ENCODE data around the gene GJA3.

The GJA3 gene

DNA sequence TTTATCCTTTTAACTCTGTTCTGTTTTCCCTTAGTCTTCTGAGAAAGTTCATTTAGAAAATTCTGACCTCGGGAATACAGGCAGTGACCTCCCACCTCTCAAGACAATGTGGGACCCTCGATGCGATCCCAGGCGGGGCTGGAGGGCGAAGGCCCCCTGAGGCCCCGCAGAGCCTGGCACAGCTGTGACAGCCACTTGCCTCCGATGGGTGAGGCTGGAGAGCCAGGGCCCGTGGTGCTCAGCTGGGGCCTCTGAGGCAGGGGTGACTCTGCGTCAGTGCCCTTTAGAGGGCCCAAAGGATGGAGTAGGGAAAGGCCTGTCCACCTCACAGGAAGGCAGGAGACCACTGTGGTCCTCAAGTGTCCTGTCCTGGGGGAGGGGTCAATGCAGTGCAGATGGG, 10.3 kb downstream of the GJA3 start:
- no peak for DNase-seq

DNA sequence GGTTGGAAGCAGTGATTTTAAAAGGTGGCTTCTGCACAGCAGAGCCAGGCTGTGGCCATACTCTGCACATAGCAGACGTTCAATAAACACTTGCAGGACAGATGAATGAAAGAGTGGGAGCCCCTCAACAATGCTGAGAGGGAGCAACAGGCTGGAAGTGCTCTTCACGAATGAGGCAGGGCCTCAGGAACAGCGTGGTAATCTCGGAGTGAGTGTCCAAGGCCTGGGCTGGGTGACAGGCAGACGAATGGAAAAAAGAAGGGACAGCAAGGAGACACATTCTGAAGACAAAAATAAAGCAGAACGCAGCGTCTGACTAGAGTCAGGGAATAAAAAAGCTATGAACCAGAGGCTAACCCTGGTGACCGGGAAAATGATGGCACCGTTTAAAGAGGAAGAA, 11.1 kb downstream of the GJA3 start:
- no peak for DNase-seq

DNA sequence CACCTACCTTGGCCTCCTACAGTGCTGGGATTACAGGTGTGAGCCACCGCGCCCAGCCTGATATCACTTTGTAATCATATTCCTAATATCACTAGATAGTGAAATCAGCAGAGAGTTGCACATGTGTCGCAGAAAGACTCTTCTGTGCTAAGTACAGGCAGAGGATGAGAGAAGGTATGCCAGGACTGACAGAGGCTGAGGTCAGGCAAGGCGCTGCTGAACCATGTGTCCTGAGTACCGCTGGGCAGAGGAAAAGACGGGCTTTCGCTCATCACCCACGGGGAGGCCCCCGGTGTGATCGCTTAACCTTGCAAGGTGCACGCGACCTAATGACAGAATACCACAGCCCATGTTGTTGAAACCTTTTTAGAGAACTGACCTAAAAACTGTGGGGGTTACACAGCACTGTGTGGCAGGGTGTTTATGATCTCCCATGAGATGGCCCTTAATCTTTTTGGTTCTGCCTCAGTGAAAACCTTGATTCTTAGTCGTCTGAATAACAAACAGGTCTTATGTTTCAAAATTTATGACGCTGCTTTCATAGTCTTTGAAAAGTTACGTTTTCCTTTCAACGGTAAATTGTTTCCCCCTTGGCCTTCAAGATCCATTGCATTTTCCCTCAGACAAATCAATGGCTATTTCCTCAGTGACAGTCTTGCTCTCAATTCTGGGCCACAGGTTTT, 12.2 kb downstream of the GJA3 start:
- no peak for DNase-seq

DNA sequence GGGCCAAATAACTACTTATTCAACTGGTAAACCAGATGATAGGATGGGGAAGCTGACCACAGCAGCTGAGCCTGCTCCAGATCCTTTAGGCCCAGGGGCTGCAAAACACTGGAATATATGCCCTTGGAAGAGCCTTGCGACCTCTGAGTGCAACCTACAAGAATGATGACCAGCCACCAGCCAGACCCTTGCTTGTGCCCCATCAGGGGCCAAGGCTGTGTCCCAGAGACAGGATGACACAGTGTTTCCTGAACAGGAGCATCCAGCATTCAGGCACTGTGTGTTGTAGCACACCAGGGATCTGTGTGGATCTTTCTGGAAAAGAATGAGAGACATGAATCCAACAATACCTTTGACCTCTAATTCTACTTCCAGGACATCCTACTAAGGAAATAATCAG, 14.5 kb downstream of the GJA3 start:
- no peak for DNase-seq

DNA sequence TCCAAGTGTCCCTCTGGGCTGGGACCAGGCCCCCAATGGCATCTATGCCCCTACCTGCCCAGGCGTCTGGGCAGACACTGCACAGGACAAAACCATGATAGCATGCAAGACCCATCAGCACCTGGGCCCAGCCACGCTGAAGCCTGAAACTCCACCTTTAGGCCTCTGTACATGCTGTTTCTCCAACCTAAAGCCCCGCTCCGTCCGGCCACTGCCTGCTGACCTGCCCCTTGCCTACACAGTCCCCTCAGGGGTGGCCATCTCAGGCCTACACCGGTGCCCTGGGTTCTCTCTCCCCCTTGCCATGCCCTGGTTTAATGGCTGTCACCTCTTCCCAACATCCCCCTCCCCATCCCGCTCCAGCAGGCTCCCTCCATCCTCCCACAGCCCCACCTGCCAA, 15.3 kb downstream of the GJA3 start:
- DNase-seq = no peak

DNA sequence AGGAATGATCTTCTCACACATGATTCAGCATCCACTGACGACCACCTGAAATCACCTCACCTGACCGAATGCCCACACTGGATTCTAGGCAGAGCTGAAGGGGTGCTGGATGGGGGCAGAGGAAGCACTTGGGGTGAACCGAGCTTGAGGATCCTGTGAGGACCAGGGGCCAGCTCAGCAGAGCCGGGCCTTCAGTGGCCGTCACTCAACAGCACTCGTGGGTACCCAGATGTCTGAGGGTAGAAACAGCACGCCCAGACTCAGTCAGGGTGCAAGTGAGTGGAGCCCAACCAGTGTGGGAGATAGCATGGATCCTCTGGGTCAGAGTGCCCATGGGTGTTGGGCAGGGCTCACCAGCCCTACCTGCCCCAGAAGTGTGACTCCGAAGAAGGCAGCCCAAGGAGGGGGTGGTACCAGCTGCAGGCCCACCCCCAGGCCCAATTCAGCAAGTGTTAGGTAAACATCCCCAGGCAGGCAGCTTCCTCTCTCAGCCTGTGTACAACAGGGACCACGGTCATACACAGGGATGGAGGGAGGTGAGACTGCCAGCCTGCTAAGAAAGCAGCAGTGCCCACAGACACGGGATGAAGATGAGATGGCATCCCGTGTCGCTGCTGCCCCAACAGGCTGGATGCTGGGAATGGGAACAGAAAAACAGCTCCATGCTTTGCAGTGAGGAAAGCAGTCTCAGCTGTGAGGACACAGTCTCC, 16.6 kb downstream of the GJA3 start:
- no peak for DNase-seq

DNA sequence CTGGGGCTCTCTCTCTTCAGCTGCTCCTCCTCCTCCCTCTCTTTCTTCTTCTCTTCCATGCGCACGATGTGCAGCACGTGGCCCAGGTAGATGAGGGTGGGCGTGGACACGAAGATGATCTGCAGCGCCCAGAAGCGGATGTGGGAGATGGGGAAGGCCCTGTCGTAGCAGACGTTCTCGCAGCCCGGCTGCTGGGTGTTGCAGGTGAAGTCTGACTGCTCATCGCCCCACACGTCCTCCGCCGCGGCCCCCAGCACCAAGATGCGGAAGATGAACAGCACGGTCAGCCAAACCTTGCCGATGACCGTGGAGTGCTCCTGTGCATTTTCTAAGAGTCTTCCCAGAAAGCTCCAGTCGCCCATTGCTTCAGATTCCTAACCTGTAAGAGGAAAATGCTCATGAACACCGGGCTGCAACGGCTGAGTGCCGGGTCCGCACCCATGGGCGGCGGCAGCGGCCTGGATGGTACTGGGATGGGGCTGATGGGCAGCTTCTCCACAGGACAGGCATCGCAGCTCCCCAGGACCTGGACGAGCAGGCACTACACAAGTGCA, 17.8 kb downstream of the GJA3 start:
- DNase-seq = no peak

DNA sequence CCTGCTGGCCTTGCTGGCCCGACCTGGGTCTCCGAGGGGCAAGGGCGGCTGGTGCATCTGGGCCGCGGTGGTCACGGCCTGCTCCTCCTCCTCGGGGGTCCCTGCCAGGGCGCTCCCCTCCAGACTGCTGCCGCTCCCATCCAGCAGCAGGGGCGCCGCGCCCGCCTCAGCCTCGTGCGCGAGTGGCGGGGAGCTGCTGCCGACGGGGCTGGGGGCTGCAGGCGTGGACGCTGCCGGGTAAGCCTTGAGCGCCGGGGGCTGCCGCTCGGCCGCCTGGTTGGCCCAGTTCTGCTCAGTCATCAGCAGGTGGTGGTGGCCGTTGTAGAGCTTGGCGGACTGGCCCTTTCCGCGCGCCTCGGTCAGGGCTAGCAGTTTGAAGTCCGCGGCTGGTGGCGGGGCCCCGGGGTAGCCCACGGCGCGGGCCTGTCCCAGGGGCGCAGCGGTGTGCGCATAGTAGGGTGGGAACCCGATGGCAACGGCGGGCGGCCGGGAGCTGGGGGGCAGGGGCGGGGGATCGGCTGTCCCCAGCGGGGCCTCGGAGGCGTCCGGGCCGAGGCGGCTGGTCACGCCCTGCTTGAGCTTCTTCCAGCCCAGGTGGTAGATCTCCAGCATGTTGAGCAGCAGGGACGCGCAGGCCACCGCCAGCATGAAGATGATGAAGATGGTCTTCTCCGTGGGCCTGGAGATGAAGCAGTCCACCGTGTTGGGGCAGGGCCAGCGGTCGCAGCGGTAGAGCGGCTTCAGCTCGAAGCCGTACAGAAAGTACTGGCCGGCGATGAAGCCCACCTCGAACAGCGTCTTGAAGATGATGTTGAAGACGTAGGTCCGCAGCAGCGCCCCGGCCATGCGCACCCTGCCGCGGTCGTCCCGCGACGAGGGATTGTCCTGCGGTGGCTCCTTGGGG, 18.6 kb downstream of the GJA3 start:
- no peak for DNase-seq

DNA sequence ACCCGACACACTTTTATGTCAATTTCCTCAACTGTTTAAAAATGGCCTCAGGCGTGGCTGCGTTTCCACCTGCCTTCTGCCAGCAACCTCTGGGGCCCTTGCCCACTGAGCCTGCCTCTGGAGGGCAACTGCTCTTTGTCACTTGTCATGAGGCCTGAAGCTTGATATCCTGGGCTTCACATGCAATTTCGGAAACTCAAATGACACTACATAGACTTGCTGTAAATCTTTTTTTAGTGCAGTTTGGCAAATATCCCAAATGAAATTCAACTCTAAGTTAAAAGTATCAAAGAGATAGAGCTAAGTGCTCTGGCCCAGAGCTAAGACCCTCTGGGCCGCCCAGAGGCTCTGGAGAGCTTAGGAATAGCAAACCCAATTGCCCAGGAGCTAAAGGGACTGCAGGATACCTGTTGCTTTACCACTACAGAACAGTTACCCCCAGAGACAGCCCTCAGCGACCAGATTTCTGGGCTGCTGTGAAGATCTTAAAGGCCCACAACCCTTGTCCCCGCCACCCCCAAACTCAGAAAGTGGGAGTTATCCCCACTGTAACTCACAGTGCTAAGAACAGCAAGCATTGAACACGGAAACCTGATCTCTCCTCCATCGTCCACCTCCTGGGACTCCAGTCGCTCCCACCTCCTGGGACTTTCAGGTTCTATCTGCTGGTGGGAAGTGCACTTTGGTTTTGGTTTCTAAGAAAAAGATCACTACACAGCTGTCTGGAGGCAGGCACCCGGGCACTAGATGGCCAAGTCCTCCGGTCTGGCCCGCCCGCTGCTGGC, 19.4 kb downstream of the GJA3 start:
- no peak for DNase-seq

DNA sequence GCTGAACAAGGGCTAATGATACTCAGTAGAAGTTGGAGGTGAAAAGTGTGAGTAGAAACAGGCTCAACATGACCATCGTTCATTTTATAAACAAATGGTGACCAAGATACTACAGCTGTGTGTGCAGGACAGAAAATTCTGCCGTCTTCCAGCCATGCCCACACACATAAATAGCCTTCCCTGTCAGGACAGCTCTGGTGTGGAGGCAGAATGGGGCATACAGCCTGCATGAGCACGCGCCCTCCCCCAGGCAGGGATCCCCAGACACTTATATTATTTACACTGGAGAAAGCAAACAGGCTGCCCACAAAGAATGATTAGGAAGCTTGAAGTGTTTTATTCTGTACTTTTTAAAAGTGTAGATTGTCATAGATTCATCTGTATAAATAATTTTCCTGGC, 20.4 kb downstream of the GJA3 start:
- no peak for DNase-seq

DNA sequence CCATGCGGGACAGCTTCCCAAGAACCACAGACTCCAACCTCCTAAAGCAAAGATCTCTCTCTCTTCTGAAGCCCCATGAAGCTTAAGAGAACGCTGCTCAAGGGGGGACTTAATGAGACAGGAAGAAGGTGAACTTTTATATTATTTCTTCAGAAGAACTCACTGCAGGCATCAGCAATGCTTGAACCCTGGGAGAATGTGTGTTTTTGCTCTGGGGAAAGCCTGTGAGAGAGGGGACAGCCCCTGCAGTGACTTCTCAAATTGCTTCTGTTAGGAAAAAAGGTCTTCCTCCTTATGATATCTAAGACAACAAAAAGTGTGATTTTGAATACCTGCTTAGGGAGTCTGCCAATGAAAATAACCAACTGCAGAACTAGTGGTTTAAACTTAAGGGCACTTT, 23.0 kb downstream of the GJA3 start:
- no peak for DNase-seq

DNA sequence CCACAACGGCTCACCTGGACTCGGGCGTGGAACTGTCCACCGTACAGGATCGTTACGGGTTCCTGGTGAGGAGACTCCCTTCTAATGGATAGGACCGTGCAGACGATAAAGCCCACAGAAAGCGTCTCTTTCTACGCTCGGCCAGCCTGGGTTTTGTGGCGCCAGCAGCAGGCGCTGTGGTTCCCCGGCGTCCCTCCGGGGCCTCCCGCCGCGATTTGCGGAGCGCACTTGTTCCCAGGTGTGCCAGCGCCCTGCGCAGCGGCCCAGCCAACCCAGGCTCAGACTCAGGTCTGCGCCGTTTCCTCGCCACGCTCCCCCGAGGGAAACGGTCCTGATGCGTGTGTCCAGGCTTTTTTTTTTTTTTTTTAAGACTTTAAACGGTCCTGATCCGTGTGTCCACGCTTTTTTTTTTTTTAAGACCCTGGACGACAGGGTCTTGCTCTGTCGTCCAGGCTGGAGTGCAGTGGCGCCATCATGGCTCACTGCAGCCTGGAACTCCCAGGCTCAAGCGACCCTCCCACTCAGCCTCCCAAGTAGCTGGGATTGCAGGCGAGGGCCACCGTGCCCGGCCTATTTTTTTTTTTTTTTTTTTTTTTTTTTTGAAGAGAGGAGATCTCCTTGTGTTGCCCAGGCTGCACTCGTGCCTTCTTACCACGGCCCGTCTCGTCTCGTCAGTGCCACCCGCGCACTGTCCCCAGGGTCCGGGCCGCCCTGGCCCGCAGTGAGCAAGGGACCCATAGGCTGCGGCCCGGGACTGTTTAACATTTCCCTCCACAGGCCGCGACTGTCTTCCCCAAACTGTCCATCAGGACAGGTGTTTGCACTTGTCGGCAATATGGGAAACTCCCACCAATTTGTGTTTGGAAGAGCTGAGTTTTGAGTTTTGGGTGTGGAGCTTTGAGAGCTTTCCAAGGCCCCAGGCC, 23.8 kb downstream of the GJA3 start:
- no peak for DNase-seq

DNA sequence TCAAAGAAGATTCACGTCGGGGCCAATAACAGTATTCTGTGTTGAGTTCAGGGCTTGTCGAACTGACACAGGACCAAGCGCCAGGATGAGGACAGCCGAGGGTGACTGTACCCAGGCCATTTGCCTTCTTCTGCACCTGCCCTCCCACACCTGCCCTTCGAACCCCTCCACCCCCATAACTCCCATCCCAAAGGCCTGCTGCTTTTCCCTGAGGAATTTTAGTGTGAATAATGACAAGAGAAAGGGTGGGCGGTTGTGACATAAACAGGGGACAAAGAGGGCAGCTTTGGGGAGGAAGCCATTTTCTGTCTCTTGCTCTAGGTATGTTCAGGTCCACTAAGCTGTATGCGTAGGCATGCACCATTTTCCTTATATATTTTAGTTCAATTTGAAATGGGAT, 26.1 kb downstream of the GJA3 start:
- DNase-seq = no peak

DNA sequence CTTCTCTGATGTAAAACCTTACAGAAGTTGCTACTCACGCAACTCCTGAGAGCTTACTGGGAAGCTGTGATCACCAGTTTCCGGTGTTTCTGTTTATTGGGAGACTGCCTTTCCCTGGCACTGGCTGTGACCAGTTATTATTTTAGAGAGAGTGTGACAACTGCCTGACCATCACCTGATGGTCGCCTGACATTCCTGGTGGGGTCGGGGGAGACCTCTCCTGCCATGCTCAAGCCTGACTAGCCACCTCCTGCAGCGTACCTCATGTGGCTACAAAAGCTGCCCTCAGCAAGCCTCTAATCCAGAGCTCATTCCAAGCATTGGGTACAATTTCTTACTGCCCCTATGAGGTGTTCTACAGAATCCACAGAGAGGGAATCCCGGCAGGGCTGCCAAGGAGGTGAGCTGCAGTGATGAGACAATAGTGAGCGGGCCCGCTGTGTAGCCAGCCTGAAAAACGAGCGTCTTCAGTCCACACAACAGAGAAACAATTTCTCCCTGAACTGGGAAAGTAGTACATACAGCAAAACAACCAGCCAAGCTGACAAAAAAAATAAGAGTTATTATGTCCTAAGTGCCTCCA, 28.7 kb downstream of the GJA3 start:
- DNase-seq = no peak

DNA sequence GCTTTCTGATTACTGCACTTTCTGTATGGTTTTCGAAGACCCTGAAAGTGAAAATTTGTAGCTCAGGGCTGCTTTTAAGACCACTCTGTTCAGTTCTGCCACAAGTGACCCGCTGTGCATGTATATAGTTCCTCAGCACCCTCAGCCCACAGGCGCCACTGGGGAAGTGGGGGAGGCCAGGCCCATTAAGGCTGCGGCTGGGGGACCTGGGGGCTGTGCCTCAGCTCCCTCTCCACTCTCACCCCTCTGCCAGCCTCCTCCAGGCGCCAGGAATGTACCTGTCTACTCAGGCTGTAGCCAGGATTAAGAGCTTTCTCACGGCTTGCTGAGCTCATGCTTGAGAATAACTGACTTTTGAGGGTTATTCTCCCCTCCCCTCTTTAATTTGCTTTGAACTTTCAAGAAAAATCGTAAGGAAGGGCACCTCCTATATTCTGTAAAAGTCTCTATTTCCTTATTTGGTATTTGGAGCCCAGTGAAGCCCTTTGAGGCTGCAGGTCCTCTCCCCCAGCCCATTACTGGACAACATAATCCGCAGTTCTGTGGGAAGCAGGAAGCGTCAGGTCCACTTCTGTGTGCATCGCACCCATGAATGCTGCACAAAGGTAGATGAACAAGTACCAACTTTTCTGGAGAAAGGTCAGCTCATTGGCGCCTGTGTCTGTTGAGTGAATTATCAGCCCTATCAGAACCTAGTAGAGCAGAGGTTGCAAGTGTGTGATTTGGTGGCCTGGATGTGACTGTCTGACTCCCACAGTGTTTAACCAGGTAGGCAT, 29.6 kb downstream of the GJA3 start:
- no peak for DNase-seq

DNA sequence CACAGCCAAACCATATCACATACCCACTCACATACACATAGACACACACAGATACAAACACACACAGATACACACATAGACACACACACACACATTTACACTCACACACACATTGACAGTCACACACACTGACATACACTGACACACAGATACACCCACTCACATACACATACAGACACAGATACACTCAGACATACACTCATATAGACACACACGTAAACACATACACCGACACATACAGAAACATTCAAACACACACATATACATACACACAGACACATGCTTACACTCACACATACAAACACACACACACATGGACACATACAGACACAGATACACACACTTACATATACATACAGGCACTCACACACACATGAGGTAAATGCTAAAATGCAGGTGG, 30.2 kb downstream of the GJA3 start:
- no peak for DNase-seq

DNA sequence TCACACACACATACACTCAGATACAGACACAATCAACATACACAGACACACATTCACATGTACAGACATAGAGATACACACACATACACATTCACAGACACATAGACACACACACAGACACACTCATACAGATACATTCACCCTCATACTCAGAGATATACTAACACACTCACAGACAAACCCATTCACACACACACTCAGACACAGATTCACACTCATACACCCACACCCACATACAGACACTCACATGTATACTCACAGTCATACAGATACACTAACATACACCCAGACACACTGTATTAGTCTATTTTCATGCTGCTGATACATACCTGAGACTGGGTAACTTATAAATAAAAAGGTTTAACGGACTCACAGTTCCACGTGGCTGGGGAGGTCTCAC, 30.8 kb downstream of the GJA3 start:
- DNase-seq = no peak

DNA sequence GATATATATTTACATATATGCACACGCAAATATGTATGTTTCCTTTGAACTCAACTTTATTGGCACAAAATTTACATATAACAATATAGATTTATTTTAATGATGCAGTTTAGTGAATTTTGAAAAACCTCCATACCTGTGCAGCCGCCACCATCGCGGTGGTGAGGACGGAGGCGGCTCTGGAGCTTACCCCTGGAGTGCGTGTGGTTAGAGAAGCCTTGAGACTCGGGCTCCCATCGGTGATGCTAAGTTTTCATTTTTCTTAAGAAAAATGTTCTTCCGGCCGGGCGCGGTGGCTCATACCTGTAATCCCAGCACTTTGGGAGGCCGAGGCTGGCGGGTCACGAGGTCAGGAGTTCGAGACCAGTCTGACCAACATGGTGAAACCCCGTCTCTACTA, 31.8 kb downstream of the GJA3 start:
- DNase-seq = no peak

DNA sequence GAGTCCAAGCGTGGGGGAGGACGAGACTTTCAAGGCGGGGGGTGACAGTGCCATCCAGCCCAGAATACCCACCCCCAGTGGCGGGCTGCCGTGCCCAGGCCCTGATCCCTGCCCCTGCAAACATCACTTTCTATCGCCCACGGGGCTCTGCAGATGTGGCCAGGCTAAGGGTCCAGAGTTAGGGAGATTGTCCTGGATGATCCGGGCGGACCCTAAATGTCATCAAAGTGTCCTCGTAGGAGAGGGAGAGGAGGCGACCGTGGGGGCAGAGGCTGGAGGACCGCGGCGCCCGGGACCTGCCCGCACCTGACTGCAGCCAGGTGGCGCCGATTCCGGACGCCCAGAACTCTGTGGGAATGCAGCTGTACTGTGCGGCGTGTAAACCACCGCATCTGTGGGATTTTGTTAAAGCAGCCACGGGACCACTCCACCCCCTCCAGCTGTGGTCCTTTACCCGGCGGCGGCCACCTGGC, 32.4 kb downstream of the GJA3 start:
- no peak for DNase-seq

All from fibroblast of skin of scalp (primary cell).